ENCODE measurements around the gene MATR3.
"Not testable (repeated sequence)": the region's sequence is repeated elsewhere in the genome, so short reads cannot be mapped to it uniquely, and the experiment has no call there.

Gene MATR3

GRCh38 chr5:139262742-139263445 lies 30.6 kb upstream of the MATR3 start:
- H3K9me3 ChIP-seq (ENCODE audit: control insufficient read depth, low read length), result no peaks in the 10 kb centered on the region
- 32 to 42% methylated on average over 5 to 6 of the region's 8 CpGs for WGBS, 2 experiments (ENCODE audit: insufficient coverage in 2 of 2)
- no peak overlapping the region for H3K4me3 ChIP-seq (ENCODE audit: extremely low read depth, insufficient read depth, low read length, poor library complexity, severe bottlenecking)
- H3K27ac ChIP-seq (ENCODE audit: low read depth, low read length, severe bottlenecking), result peak overlapping the region; percentile 1
- H3K36me3 ChIP-seq (ENCODE audit: control insufficient read depth, insufficient read depth, low read length), result no peaks in the 10 kb centered on the region
- peaks cover 9% of the 10 kb centered on the region for H3K4me1 ChIP-seq (ENCODE audit: control insufficient read depth, insufficient read depth, low read length, poor library complexity, severe bottlenecking)

GRCh38 chr5:139263536-139263935 lies 30.0 kb upstream of the MATR3 start:
- Histone ChIP-seq H3K27ac (ENCODE audit: low read depth, low read length, severe bottlenecking) (no peak overlapping the region), H3K4me1 (ENCODE audit: control insufficient read depth, insufficient read depth, low read length, poor library complexity, severe bottlenecking) (peaks cover 9% of the 10 kb centered on the region), H3K36me3 (ENCODE audit: control insufficient read depth, insufficient read depth, low read length) (no peaks in the 10 kb centered on the region), H3K4me3 (ENCODE audit: extremely low read depth, insufficient read depth, low read length, poor library complexity, severe bottlenecking) (no peak overlapping the region), H3K9me3 (ENCODE audit: control insufficient read depth, low read length) (no peaks in the 10 kb centered on the region)
- WGBS, 2 experiments (ENCODE audit: insufficient coverage in 2 of 2), result 80 to 88% methylated on average over 1 of the region's 1 CpG

- H3K4me1 ChIP-seq (ENCODE audit: control insufficient read depth, insufficient read depth, low read length, poor library complexity, severe bottlenecking), result peaks cover 9% of the 10 kb centered on the region
- 96 to 97% methylated on average over 3 of the region's 3 CpGs for whole genome bisulfite sequencing, 2 experiments (ENCODE audit: insufficient coverage in 2 of 2)
- no peak overlapping the region for H3K27ac ChIP-seq (ENCODE audit: low read depth, low read length, severe bottlenecking)
- no peaks in the 10 kb centered on the region for H3K36me3 ChIP-seq (ENCODE audit: control insufficient read depth, insufficient read depth, low read length)
- H3K9me3 ChIP-seq (ENCODE audit: control insufficient read depth, low read length), result no peaks in the 10 kb centered on the region
- no peak overlapping the region for H3K4me3 ChIP-seq (ENCODE audit: extremely low read depth, insufficient read depth, low read length, poor library complexity, severe bottlenecking)
Measured at GRCh38 chr5:139263946-139264345, 29.6 kb upstream of the MATR3 start.

- peaks cover 9% of the 10 kb centered on the region for H3K4me1 ChIP-seq (ENCODE audit: control insufficient read depth, insufficient read depth, low read length, poor library complexity, severe bottlenecking)
- WGBS, 2 experiments (ENCODE audit: insufficient coverage in 2 of 2), result 88% methylated on average over 1 of the region's 2 CpGs; no CpG with 5 or more reads in 1 of the 2 experiments
- H3K9me3 ChIP-seq (ENCODE audit: control insufficient read depth, low read length), result no peaks in the 10 kb centered on the region
- no peaks in the 10 kb centered on the region for H3K36me3 ChIP-seq (ENCODE audit: control insufficient read depth, insufficient read depth, low read length)
- no peak overlapping the region for H3K27ac ChIP-seq (ENCODE audit: low read depth, low read length, severe bottlenecking)
- no peak overlapping the region for H3K4me3 ChIP-seq (ENCODE audit: extremely low read depth, insufficient read depth, low read length, poor library complexity, severe bottlenecking)
Measured at GRCh38 chr5:139265001-139265400, 28.5 kb upstream of the MATR3 start.

- peaks cover 9% of the 10 kb centered on the region for H3K4me1 ChIP-seq (ENCODE audit: control insufficient read depth, insufficient read depth, low read length, poor library complexity, severe bottlenecking)
- WGBS, 2 experiments (ENCODE audit: insufficient coverage in 2 of 2), result 89 to 91% methylated on average over 3 to 5 of the region's 11 CpGs
- H3K36me3 ChIP-seq (ENCODE audit: control insufficient read depth, insufficient read depth, low read length), result no peaks in the 10 kb centered on the region
- no peak overlapping the region for H3K4me3 ChIP-seq (ENCODE audit: extremely low read depth, insufficient read depth, low read length, poor library complexity, severe bottlenecking)
- H3K27ac ChIP-seq (ENCODE audit: low read depth, low read length, severe bottlenecking), result no peak overlapping the region
- no peaks in the 10 kb centered on the region for H3K9me3 ChIP-seq (ENCODE audit: control insufficient read depth, low read length)
Measured at GRCh38 chr5:139266236-139266635, 27.3 kb upstream of the MATR3 start.

GRCh38 chr5:139267481-139267880 lies 26.1 kb upstream of the MATR3 start:
- no peak overlapping the region for H3K27ac ChIP-seq (ENCODE audit: low read depth, low read length, severe bottlenecking)
- no peaks in the 10 kb centered on the region for H3K9me3 ChIP-seq (ENCODE audit: control insufficient read depth, low read length)
- peaks cover 4% of the 10 kb centered on the region for H3K4me1 ChIP-seq (ENCODE audit: control insufficient read depth, insufficient read depth, low read length, poor library complexity, severe bottlenecking)
- H3K36me3 ChIP-seq (ENCODE audit: control insufficient read depth, insufficient read depth, low read length), result no peaks in the 10 kb centered on the region
- H3K4me3 ChIP-seq (ENCODE audit: extremely low read depth, insufficient read depth, low read length, poor library complexity, severe bottlenecking), result no peak overlapping the region
- 100% methylated on average over 1 of the region's 2 CpGs; no CpG with 5 or more reads in 1 of the 2 experiments for whole genome bisulfite sequencing, 2 experiments (ENCODE audit: insufficient coverage in 2 of 2)

GRCh38 chr5:139268364-139269202 lies 25.0 kb upstream of the MATR3 start:
- Histone ChIP-seq H3K4me1 (ENCODE audit: control insufficient read depth, insufficient read depth, low read length, poor library complexity, severe bottlenecking) (peaks cover 9% of the 10 kb centered on the region), H3K9me3 (ENCODE audit: control insufficient read depth, low read length) (no peaks in the 10 kb centered on the region), H3K27ac (ENCODE audit: low read depth, low read length, severe bottlenecking) (no peak overlapping the region), H3K36me3 (ENCODE audit: control insufficient read depth, insufficient read depth, low read length) (no peaks in the 10 kb centered on the region), H3K4me3 (ENCODE audit: extremely low read depth, insufficient read depth, low read length, poor library complexity, severe bottlenecking) (no peak overlapping the region)
- 90 to 100% methylated on average over 3 to 5 of the region's 5 CpGs for WGBS, 2 experiments (ENCODE audit: insufficient coverage in 2 of 2)

- peaks cover 15% of the 10 kb centered on the region for H3K4me1 ChIP-seq (ENCODE audit: control insufficient read depth, insufficient read depth, low read length, poor library complexity, severe bottlenecking)
- not testable (repeated sequence) for H3K36me3 ChIP-seq (ENCODE audit: control insufficient read depth, insufficient read depth, low read length); H3K9me3 ChIP-seq (ENCODE audit: control insufficient read depth, low read length); H3K4me3 ChIP-seq (ENCODE audit: extremely low read depth, insufficient read depth, low read length, poor library complexity, severe bottlenecking); H3K27ac ChIP-seq (ENCODE audit: low read depth, low read length, severe bottlenecking)
- WGBS, 2 experiments (ENCODE audit: insufficient coverage in 2 of 2), result 94% methylated on average over 2 of the region's 2 CpGs; no CpG with 5 or more reads in 1 of the 2 experiments
Measured at GRCh38 chr5:139270718-139271117, 22.8 kb upstream of the MATR3 start.

GRCh38 chr5:139271201-139272027 lies 22.1 kb upstream of the MATR3 start:
- Histone ChIP-seq H3K27ac (ENCODE audit: low read depth, low read length, severe bottlenecking) (no peak overlapping the region), H3K4me3 (ENCODE audit: extremely low read depth, insufficient read depth, low read length, poor library complexity, severe bottlenecking) (no peak overlapping the region), H3K36me3 (ENCODE audit: control insufficient read depth, insufficient read depth, low read length) (peaks cover 10% of the 10 kb centered on the region), H3K4me1 (ENCODE audit: control insufficient read depth, insufficient read depth, low read length, poor library complexity, severe bottlenecking) (peaks cover 22% of the 10 kb centered on the region), H3K9me3 (ENCODE audit: control insufficient read depth, low read length) (no peaks in the 10 kb centered on the region)
- 93 to 94% methylated on average over 2 to 3 of the region's 4 CpGs for WGBS, 2 experiments (ENCODE audit: insufficient coverage in 2 of 2)

- no peak overlapping the region for H3K4me3 ChIP-seq (ENCODE audit: extremely low read depth, insufficient read depth, low read length, poor library complexity, severe bottlenecking)
- no peaks in the 10 kb centered on the region for H3K9me3 ChIP-seq (ENCODE audit: control insufficient read depth, low read length)
- 69 to 86% methylated on average over 2 to 4 of the region's 6 CpGs for WGBS, 2 experiments (ENCODE audit: insufficient coverage in 2 of 2)
- peaks cover 23% of the 10 kb centered on the region for H3K36me3 ChIP-seq (ENCODE audit: control insufficient read depth, insufficient read depth, low read length)
- no peak overlapping the region for H3K27ac ChIP-seq (ENCODE audit: low read depth, low read length, severe bottlenecking)
- H3K4me1 ChIP-seq (ENCODE audit: control insufficient read depth, insufficient read depth, low read length, poor library complexity, severe bottlenecking), result peaks cover 25% of the 10 kb centered on the region
Measured at GRCh38 chr5:139272471-139273321, 20.8 kb upstream of the MATR3 start.
